Hematopoietic multipotent progenitor cell (in vitro differentiated cells): Measurements from ENCODE around the gene ACTR5. TPM values are rescaled to one million over a fixed set of nuclear protein-coding genes. Genes with fewer than 3 reads are reported as not detected.
A peak's percentile ranks its signal among the peaks of the same experiment; 100 is the strongest.

Source experiments
- DNase-seq, 3 donors: peaks; one replicate each; pipeline ENCODE4 v3.0.0-alpha.2; 2011 to 2015; ENCODE audit warnings: low read depth in 2 of 3, low spot score in 2 of 3
- total RNA-seq: library from RNA; depleted of rRNA; stranded (reverse); fragments of >200 nt; gene quantifications from one replicate; pipeline ENCODE4 v1.2.3, GENCODE V29; 2012

Gene ACTR5
- total RNA-seq, 1 donor, result 16.7 TPM

DNA sequence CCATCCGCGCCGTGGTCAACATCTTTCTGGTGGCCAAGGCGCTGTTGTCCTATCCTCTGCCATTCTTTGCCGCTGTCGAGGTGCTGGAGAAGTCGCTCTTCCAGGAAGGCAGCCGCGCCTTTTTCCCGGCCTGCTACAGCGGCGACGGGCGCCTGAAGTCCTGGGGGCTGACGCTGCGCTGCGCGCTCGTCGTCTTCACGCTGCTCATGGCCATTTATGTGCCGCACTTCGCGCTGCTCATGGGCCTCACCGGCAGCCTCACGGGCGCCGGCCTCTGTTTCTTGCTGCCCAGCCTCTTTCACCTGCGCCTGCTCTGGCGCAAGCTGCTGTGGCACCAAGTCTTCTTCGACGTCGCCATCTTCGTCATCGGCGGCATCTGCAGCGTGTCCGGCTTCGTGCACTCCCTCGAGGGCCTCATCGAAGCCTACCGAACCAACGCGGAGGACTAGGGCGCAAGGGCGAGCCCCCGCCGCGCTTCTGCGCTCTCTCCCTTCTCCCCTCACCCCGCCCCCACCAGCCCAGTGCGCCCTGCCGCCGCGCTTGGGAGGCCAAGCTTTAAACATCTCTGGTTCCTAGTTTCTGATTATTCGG lies 20.0 kb upstream of the ACTR5 start:
- DNase-seq, result no peak

DNA sequence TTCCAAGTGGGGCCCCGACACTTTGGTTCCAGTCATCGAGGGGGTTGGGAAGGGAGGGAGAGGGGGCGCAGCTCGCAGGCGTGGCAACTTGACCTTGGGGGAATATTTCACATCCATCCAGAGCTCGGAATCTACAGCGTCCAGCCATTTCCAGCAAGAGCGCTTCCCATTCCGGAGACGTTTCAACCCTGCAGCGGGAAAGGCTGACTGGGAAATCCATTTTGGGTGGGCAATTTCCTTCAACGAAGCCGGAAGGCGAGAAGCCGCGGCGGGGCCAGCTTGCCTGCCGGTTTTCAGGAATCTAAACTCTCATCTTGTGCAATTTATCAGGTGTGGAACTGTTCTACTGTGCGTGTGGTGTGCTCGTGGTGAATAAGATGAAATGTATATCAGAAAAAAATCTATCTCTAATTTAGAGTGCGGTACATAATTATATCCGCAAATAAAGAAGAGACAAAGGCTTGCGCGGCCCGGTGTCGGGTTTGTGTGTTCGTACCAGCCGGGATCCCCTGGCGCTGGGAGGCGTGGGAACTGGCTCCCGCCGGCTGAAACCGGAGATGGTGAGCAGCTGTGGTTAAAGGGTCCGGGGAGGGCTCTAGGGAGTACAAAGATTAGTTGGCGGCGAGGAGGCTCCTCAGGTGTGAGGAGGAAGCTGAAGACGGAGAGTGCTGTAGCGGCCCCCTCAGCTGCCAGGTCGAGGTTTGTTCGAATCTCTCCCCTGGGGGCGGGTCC lies 19.2 kb upstream of the ACTR5 start:
- peak in 1 of 3 donors; percentile 29 for DNase-seq

DNA sequence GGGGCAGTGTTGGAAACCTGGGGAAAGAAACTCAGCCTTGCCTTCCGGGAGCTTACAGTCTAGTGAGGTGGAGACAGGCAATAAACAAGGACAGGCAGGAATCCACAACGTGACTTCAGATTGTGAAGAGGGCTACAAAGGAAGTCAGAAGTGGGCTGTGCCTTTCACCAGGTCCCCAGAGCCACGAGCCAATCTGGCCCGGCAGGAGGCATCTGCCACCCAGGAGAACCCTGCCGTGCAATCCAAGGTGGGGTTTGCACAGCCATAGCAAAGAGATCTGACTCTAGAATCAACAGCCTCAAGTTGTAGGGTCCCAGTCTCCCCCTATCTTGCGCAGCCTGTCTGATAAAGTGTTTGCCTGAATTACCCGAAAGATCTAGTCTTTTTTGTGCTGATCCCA lies 18.5 kb upstream of the ACTR5 start:
- no peak for DNase-seq

DNA sequence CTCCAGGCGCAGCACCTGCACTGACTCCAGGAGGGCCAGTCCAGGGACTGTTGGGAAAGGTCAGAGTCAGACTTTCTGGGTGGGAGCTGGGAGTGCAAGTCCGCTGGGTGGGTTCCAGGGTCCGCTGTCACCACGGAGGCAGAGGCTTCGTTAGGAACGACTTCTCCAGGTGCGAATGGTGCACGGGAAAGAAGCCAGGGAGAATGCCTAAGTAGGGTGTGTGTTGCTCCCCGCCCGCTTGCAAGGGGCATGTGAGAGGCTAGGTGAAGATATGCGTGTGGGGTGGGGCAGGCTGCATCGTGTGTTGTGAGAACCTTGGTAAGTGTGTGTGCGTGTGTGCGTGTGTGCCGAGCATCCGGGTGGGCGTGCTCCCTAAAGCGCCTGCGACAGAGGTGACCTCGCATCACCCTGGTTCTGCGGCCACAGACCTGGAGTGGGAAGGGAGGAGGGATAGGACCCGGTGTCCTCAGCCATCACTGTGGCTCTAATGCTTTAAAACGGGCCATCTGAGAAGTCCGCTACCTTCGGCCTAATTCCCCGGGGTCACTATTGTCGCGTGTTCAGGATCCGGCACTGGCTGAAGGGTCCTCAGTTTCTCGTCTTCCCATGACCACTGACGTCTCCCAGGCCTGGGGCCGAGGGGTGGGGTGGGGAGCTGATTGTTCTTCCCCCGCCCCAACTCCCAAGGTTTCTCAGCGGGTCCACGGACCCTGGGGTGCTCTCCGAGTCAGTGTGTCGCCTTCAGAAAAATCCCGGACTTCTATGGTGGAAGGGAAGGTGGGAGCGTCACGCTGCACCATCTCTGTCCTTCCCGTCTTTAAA lies 17.9 kb upstream of the ACTR5 start:
- DNase-seq, result peak in 1 of 3 donors; percentile 6

DNA sequence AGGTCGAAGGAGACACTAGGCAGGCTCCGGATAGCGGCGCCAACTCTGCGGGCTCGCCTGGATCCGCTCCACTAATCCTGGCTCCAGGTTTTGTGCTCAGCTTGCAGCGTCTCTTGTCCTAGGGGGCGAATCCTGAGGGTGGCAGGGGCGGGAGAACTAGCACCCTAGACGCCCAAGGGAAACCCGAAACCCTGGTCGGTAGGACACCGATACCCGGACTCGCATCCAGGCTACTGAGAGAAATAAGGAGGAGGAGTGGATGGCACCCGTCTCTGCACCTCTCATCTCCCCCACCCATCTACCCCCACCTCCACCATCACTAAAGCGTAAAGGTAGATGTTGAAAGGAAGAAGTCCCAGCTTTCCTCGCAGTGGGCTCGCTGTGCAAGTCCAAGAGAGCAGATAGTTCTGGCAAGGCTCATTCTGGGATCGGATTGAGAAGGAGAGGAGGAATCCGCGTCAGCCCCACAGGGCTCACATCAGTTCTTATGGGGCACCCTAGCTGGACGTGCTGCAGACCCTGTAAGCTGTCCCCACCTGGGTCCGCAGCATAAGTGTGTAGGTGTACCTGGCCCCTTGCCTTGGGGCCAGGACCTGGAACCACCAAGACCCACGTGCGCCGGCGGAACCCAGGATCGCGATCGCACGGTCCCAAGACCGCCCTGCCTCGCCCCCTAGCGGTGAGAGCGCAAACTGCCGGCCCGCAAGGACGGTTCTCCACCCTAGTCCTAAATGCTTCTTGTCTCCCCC lies 17.1 kb upstream of the ACTR5 start:
- DNase-seq, result peak; percentile 70 to 77 (median 76)

DNA sequence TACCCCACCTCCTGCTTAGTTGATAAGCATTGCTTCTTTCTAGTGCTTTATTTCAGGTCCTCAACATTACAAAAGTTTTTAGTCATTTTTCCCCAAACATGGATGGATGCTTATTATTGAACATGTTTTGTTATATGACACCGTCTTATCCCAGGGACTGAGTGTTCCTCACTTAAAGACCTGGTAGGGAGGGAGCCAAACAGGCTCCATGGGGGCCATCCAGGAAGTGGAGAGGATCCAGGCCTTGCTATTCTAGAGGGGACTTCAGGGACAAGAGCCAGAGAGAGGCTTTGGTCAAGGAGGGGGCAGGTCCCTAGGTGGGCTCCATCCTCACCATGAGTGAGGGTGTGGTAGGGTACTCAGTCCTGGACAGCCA lies 16.5 kb upstream of the ACTR5 start:
- DNase-seq, result no peak

DNA sequence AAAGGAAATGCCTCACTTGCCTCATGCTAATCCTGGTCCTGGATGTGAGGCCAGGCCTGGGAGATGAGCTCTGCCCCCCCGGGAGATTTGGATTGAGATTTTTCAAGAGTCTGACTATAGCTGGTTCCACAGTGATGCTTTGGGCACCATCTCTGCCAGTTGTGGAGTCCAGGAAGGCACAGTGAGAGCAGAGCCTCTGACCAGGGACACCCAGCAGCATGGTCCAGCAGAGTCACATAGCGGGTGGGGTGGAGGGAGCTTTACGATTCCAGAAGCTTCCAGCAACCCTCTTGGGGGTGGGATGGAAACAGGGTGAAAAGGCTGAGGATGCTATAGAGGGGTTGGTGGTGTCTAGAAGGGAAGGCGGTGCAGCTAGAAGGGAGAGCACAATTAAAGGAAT lies 15.3 kb upstream of the ACTR5 start:
- no peak for DNase-seq

DNA sequence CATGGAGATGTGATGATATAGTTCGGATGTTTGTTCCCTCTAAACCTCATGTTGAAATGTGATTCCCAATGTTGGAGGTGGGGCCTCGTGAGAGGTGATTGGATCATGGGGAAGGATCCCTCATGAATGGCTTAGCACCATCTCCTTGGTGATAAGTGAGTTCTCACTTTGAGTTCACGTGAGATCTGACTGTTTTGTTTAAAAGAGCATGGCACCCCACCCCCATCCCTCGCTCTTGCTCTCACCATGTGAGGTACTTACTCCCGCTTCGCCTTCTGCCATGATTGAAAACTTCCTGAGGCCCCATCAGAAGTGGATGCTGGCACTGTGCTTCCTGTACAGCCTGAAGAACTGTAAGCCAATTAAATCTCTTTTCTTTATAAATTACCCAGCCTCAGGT lies 13.1 kb upstream of the ACTR5 start:
- no peak for DNase-seq

DNA sequence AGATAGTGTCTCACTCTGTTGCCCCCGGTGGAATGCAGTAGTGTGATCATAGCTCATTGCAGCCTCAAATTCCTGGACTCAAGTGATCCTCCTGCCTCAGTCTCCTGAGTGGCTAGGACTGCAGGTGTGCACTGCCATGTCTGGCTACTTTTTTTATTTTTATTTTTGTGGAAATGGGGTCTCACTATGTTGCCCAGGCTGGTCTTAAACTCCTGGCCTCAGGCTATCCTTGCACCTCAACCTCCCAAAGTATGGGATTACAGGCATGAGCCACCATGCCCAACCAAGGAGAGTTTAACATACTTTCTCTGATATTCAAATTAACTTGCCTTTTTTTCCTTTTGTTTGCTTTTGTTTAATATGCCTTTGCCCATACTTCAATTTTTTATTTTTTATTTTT lies 10.4 kb upstream of the ACTR5 start:
- no peak for DNase-seq

DNA sequence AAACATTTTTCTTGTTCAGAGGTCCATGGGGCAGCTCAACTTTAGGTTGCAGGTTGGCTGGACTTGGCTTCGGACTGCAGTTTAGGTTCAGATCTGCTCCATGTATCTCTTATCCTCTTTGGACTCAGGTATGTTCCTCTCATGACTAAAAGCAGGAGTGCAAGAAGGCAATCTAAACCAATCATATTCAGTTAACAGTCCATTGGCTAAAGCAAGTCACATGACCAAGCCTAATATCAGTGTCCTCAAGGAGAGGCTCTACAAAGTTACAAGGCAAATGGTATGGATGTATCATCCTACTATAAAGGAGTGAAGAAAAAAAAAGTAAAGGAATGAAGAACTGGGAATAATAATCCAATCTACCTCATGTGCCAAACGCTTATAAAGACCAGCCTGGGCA lies 2.5 kb upstream of the ACTR5 start:
- DNase-seq, result no peak

DNA sequence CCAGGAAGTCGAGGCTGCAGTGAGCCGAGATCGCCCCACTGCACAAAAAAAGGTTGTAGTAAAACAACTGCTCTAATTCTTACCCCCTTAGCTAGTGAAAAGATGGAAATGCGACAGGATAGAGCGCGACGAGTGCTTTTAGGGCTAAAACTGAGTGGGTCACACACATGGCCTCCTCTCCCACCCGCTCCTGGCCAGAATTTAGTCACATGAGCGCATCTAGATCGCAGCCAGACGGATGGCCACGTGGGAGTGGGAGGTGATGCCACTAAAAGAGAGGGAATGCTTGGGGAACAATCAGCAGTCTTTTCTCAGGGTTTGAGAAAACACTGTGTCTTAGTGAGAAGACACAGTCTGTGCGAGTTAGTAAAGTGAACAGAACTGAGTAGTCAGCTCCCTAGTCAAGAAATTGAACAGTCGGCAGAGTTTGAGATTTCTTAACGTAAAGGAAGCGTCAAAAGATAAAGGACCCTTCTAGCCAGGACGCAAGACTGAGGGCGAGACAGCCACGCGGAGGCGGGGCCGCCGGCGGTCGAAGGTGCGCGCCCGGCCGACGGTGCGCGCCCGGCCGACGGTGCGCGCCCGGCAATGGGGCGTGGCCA lies 664 bp upstream of the ACTR5 start:
- no peak for DNase-seq

DNA sequence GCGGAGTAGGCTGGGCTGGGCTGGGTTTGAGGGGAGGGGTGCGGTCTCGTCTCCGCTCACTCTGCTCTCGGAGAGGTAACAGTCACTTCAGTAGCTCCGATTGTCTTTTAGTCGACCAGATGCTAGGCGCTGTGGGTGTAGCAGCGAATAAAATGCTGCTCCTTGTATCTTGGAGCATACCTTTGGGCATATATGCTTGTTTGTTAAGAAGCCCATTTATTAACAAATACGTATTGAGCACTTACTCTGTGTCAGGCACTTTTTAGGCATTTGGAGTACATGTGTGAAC lies 545 bp downstream of the ACTR5 start:
- peak in 2 of 3 donors; percentile 9 to 28 for DNase-seq

DNA sequence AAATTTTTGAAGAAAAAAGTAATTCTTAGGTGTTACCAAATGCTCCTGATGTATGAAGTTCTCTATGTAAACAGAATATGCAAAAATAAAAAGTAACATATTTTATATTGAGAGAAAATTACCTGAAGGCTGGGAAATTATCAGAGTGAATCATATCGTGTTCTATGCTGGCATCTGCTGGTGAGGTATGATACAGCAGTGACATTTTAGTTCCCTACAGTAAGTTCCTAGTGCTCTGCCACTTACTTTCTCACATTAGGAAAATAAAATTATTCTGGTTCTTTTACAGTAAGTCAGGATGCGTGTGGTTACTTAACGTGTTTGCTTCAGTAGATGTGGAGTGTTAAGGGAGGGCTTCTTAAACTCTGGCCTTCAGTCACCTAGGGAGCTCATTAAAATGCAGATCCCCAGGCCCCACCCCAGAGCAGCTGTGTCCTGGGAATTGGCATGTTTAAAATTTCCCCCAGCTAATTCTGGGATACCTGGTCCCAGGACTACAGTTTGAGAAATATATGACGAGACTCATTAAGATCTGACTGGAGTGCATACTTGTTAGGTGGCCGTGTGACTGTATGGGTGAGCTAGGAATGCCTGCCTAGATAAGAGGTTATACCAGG lies 3.2 kb downstream of the ACTR5 start:
- peak in 2 of 3 donors; percentile 41 to 74 for DNase-seq

DNA sequence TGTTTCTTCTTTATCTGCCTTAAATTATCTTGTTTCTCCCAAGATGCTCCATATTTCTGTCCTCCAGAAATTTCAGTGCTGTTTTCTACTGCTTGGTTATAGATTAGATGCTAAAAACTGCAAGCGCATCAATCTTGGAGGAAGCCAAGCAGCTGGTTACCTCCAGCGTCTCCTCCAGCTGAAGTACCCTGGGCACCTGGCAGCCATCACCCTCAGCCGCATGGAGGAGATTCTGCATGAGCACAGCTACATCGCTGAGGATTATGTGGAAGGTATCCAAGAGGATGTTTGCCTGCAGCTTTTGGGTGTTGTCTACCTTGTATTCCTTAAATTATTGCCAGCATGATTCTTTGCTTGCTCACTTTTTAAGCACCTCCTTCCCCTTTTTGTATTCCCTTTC lies 3.8 kb downstream of the ACTR5 start:
- no peak for DNase-seq

DNA sequence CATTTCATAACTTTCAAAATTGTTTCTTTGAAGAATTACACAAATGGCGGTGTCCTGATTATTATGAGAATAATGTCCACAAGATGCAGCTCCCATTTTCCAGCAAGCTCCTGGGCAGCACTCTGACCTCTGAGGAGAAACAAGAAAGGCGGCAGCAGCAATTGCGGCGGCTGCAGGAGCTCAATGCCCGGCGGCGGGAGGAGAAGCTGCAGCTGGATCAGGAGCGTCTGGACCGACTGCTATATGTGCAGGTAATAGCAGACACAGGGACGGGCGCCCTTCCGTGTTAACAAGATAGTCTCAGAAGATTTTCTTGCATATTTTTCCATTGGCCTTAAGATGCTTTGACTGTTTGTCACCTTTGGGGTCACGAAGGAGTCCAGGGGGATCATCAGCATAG lies 6.7 kb downstream of the ACTR5 start:
- no peak for DNase-seq

DNA sequence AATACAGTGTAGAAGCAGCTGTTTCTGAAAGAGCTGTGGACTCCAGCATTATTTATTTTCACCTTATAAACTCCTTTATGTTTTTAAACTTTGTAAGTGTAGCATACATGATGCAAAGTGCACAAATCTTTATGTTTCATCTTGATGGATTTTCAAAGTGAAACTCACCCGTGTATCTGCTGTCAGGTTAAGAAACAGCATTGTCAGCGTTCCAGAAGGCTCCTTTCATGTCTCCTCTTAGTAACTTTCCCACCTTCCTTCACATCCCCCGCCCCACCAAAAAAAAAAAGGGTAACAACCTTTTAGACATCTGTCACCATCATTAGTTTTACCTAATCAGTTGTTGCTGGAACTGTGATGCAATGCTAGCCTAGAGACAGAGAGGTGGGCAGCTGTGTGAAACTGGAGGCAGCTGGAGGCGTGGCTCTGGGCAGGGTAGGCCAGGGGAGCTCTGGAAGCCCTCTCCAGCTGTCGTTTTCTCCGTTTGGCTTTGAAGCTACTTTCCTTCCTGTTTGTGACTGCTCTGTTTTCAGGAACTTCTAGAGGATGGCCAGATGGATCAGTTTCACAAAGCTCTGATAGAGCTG lies 7.2 kb downstream of the ACTR5 start:
- DNase-seq, result no peak

DNA sequence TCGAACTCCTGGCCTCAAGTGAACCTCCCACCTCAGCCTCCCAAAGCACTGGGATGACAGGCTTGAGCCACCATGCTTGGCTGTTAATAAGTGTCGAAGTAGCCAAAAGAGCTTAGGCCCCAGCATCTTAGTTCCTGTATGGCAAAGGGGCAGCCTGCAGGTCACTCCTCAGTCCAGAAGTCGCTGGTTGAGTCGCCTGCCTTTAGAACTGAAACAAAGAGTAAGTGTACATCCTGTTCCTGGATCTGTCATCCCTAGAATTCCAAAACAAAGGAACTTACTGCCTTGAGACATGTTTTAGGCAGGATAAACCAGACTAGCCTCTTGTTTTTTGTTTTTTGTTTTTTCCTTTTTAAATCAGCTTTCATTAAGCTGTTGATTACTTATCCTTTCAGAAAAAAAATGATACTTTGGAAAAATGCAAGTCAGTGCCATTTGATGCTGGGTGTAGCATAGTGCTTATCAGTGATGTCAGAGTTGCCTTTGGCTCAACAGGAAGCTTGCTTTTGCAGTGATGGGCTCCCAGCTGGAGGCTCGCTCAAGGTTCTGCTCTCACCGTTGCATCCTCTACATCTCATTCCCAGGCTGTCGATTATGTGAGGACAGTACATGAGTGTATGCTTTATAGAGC lies 9.0 kb downstream of the ACTR5 start:
- no peak for DNase-seq

DNA sequence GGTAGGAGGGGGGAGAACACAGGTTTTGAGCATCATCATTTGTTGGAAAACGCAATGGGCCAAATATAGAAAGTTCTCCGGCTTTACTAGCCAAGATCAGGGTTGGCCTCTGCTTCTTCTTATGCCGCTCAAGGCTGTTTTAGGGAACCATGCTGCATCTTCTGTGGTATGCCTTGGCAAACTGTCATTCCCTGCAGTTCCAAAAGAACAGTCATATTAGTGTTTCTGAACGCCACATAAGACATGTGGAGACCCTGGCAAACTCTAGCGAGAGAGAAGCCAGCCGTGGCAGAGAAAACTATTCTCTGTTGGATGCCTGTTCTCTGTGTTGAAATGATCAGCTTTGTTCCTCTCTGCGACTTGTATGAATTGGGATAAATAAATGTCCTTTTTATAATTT lies 10.8 kb downstream of the ACTR5 start:
- DNase-seq, result no peak

DNA sequence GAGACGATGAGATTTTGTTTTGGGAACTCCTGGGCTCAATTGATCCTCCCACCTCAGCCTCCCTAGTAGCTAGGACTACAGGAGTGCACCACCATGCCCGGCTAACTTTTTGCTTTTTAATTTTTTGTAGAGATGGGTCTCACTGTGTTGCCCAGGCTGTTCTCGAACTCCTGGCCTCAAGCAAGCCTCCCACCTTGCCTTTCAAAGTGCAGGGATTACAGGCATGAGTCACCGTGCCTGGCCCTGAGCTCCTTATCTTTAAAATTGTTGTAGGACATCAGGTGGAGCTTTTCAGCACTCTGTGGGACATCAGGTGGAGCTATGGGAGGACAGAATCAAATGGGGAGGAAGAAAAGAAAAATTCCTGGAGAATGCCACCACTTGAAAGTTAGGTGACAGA lies 12.7 kb downstream of the ACTR5 start:
- no peak for DNase-seq

DNA sequence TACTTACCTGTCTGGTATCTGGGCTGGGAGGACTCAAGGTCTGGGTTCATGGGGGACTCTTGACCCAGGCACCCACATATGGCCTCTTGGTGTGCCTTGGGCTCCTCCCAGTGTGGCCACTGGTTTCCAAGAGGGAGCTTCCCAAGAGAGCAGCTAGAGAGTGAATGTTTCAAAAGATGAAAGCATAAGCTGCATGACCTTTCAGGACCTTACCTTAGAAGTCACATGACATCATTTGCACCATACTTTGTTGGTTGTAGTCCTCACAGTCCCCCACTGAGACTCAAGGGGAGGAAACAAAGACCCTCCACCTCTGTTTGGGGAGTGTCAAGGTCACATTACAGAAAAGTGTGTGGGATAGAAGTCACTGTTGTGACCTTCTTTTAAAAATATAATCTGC lies 13.9 kb downstream of the ACTR5 start:
- no peak for DNase-seq
